GM06990 (cell line): ENCODE measurements around the gene GRID2IP.
"Not testable (repeated sequence)": the region's sequence is repeated elsewhere in the genome, so short reads cannot be mapped to it uniquely, and the experiment has no call there.

Source experiments
- DNase-seq: peaks from one replicate; pipeline ENCODE4 v3.0.0-alpha.2; 2011; ENCODE audit not compliant: insufficient read length; ENCODE audit errors: extremely low read depth
- H3K27me3 ChIP-seq: replicated peaks from 2 replicates; pipeline ENCODE4 v1.6.0; 2011; ENCODE audit warnings: low read length; ENCODE audit not compliant: control insufficient read depth, insufficient read depth
- H3K36me3 ChIP-seq: 2 replicates; pipeline ENCODE4 v1.5.1; 2011; ENCODE audit warnings: low read length; ENCODE audit not compliant: control insufficient read depth, insufficient read depth
- H3K4me3 ChIP-seq: replicated peaks from 2 replicates; pipeline ENCODE4 v1.5.1; 2011; ENCODE audit warnings: low read depth, mild to moderate bottlenecking, control low read depth, low read length
- TF ChIP-seq, protein P1 (sequence below): IDR thresholded peaks from 2 replicates; pipeline ENCODE4 v1.5.1; 2011; ENCODE audit warnings: low read length, control low read depth, mild to moderate bottlenecking, inconsistent platforms; ENCODE audit not compliant: insufficient read depth, poor library complexity, severe bottlenecking

GRID2IP gene

GRCh38 chr7:6451224-6451705 lies 100.0 kb downstream of the GRID2IP start:
- TF ChIP-seq, protein P1, sequence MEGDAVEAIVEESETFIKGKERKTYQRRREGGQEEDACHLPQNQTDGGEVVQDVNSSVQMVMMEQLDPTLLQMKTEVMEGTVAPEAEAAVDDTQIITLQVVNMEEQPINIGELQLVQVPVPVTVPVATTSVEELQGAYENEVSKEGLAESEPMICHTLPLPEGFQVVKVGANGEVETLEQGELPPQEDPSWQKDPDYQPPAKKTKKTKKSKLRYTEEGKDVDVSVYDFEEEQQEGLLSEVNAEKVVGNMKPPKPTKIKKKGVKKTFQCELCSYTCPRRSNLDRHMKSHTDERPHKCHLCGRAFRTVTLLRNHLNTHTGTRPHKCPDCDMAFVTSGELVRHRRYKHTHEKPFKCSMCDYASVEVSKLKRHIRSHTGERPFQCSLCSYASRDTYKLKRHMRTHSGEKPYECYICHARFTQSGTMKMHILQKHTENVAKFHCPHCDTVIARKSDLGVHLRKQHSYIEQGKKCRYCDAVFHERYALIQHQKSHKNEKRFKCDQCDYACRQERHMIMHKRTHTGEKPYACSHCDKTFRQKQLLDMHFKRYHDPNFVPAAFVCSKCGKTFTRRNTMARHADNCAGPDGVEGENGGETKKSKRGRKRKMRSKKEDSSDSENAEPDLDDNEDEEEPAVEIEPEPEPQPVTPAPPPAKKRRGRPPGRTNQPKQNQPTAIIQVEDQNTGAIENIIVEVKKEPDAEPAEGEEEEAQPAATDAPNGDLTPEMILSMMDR, result no peak
- Histone ChIP-seq H3K27me3 (no peaks in the 10 kb centered on the region), H3K4me3 (no peak overlapping the region), H3K36me3 (no peaks in the 10 kb centered on the region)
- DNase-seq, result no peak

- not testable (repeated sequence) for H3K4me3 ChIP-seq, H3K27me3 ChIP-seq, H3K36me3 ChIP-seq, DNase-seq
These were observed 100.7 kb downstream of the GRID2IP start for GRCh38 chr7:6450591-6450990.

DNA sequence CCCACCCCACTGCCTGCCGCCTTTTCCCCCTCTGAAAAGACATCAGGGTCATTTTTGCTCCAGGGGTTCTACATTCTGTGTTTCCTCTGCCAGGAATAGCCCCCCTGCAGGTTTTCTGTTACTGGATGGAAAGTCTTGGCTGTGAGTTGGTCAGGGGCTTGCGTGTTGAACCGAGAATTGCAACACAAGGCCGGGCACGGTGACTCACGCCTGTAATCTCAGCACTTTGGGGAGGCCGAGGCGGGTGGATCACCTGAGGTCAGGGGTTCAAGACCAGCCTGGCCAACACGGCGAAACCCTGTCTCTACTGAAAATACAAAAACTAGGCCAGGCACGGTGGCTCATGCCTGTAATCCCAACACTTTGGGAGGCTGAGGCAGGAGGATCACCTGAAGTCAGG lies 101.4 kb downstream of the GRID2IP start:
- DNase-seq, result not testable (repeated sequence)

DNA sequence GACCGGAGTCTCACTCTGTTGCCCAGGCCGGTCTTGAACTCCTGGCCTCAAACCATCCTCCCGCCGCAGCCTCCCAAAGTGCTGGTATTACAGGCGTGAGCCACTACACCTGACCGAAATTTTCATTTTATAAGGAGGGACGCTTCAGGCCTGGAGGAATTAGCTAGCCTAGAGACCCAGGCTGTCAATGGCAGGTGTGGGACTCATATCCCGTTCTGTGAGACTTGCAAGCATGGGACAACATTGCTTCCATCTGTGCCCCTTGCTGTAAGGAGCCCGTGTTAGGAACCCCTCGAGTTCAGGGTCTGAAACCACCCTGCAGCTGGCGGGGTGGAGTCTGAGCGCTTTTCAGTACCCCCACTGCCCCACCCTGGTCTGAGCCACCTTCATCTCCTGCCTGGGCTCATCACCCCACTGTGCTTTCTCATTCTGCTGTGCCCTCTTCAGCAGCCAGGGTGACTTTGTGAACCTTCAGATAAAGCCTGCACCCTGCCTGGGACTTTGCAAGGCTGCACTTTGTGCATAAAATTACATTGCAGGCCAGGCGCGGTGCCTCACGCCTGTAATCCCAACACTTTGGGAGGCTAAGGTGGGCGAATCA lies 102.2 kb downstream of the GRID2IP start:
- Histone ChIP-seq H3K4me3 (peak overlapping the region; percentile 100; the same call in 1 of the 2 replicates), H3K36me3 (peaks cover 4% of the 10 kb centered on the region; the same call in 1 of the 2 replicates), H3K27me3 (no peaks in the 10 kb centered on the region)
- TF ChIP-seq, protein P1, result no peak
- peak; percentile 11 for DNase-seq

More for the DNA sequence above, 101.4 kb downstream of the GRID2IP start:
- H3K27me3 ChIP-seq, H3K4me3 ChIP-seq, H3K36me3 ChIP-seq: not testable (repeated sequence)

GRCh38 chr7:6447581-6448199 lies 103.6 kb downstream of the GRID2IP start, which contains the start of gene DAGLB:
Gene DAGLB (minus strand): TSS chr7:6447954. CDS start chr7:6447842, 112 bp downstream.
- H3K27me3 ChIP-seq, result no peaks in the 10 kb centered on the region
- peak; percentile 94 for DNase-seq
- H3K36me3 ChIP-seq, result peaks cover 6% of the 10 kb centered on the region
- TF ChIP-seq, protein P1, result no peak
- H3K4me3 ChIP-seq, result peak within 1 kb of the TSS; percentile 100
